H9 (cell line): ENCODE measurements around the gene NKD2. TPM values are rescaled to one million over a fixed set of nuclear protein-coding genes. Genes with fewer than 3 reads are reported as not detected.

Experiments
- DNase-seq: peaks from one replicate; pipeline ENCODE4 v3.0.0-alpha.2; 2017
- H2AFZ ChIP-seq: one replicate; pipeline ENCODE4 v1.6.1; 2013; ENCODE audit warnings: mild to moderate bottlenecking, low read length, control low read depth, moderate library complexity
- H2AK5ac ChIP-seq: 2 replicates; pipeline ENCODE4 v1.6.1; 2013; ENCODE audit warnings: low read length, control low read depth, mixed read lengths; ENCODE audit not compliant: insufficient read length
- H2BK120ac ChIP-seq: one replicate; pipeline ENCODE4 v1.6.1; 2013; ENCODE audit warnings: low read depth, mild to moderate bottlenecking, low read length, control low read depth, inconsistent platforms; ENCODE audit not compliant: poor library complexity, severe bottlenecking
- H2BK12ac ChIP-seq: 2 replicates; pipeline ENCODE4 v1.6.1; 2013; ENCODE audit warnings: low read length, control low read depth, mixed read lengths, low read depth; ENCODE audit not compliant: insufficient read length
- H2BK15ac ChIP-seq: 2 replicates; pipeline ENCODE4 v1.6.1; 2013; ENCODE audit warnings: low read depth, low read length, control low read depth
- H2BK20ac ChIP-seq: one replicate; pipeline ENCODE4 v1.6.1; 2013; ENCODE audit warnings: low read depth, mild to moderate bottlenecking, low read length, control low read depth, inconsistent platforms; ENCODE audit not compliant: poor library complexity, severe bottlenecking
- H2BK5ac ChIP-seq: 2 replicates; pipeline ENCODE4 v1.6.1; 2013; ENCODE audit warnings: low read length, control low read depth, mixed read lengths; ENCODE audit not compliant: insufficient read length
- H3K14ac ChIP-seq: 2 replicates; pipeline ENCODE4 v1.6.1; 2013; ENCODE audit warnings: low read length, control low read depth; ENCODE audit not compliant: insufficient read depth
- H3K18ac ChIP-seq: 2 replicates; pipeline ENCODE4 v1.6.1; 2013; ENCODE audit warnings: low read depth, mild to moderate bottlenecking, mixed read lengths, low read length, control low read depth; ENCODE audit not compliant: insufficient read length
- H3K23ac ChIP-seq: 2 replicates; pipeline ENCODE4 v1.6.1; 2013; ENCODE audit warnings: low read length, control low read depth, mixed read lengths, low read depth; ENCODE audit not compliant: insufficient read length
- H3K23me2 ChIP-seq: 2 replicates; pipeline ENCODE4 v1.6.1; 2013; ENCODE audit warnings: low read depth, mild to moderate bottlenecking, mixed read lengths, low read length, control low read depth; ENCODE audit not compliant: insufficient read length, poor library complexity, severe bottlenecking
- H3K27ac ChIP-seq: 2 replicates; pipeline ENCODE4 v1.5.1; 2013; ENCODE audit warnings: low read length, control low read depth, mixed read lengths, low read depth; ENCODE audit not compliant: insufficient read length
- H3K27me3 ChIP-seq: 2 replicates; pipeline ENCODE4 v1.6.1; 2013; ENCODE audit warnings: low read length, control low read depth, inconsistent platforms; ENCODE audit not compliant: insufficient read depth
- H3K4ac ChIP-seq: 2 replicates; pipeline ENCODE4 v1.6.1; 2013; ENCODE audit warnings: low read depth, mild to moderate bottlenecking, control low read depth, inconsistent platforms, low read length, moderate library complexity
- H3K4me1 ChIP-seq: 2 replicates; pipeline ENCODE4 v1.6.1; 2013; ENCODE audit warnings: low read length, control low read depth, inconsistent platforms; ENCODE audit not compliant: insufficient read depth
- H3K4me2 ChIP-seq: 2 replicates; pipeline ENCODE4 v1.6.1; 2013; ENCODE audit warnings: low read length, control low read depth, mixed read lengths; ENCODE audit not compliant: insufficient read length, insufficient read depth
- H3K56ac ChIP-seq: 2 replicates; pipeline ENCODE4 v1.6.1; 2013; ENCODE audit warnings: low read depth, mild to moderate bottlenecking, mixed read lengths, low read length, control low read depth; ENCODE audit not compliant: insufficient read length
- H3K79me1 ChIP-seq: 2 replicates; pipeline ENCODE4 v1.6.1; 2013; ENCODE audit warnings: low read depth, mild to moderate bottlenecking, moderate library complexity, low read length, control low read depth, inconsistent platforms; ENCODE audit not compliant: insufficient read depth, poor library complexity, severe bottlenecking
- H3K79me2 ChIP-seq: 2 replicates; pipeline ENCODE4 v1.6.1; 2013; ENCODE audit warnings: low read length, control low read depth, inconsistent platforms; ENCODE audit not compliant: insufficient read depth
- H3K9ac ChIP-seq: 2 replicates; pipeline ENCODE4 v1.6.1; 2013; ENCODE audit warnings: low read length, control low read depth, mixed read lengths; ENCODE audit not compliant: insufficient read length; ENCODE audit errors: extremely low read depth
- H3K9me3 ChIP-seq: one replicate; pipeline ENCODE4 v1.6.1; 2013; ENCODE audit warnings: low read depth, low read length, inconsistent platforms; ENCODE audit not compliant: control insufficient read depth
- H3T11ph ChIP-seq: one replicate; pipeline ENCODE4 v1.6.1; 2013; ENCODE audit warnings: mild to moderate bottlenecking, low read length, control low read depth, inconsistent platforms
- H4K20me1 ChIP-seq: one replicate; pipeline ENCODE4 v1.6.1; 2013; ENCODE audit not compliant: control insufficient read depth, insufficient read length, insufficient read depth
- H4K5ac ChIP-seq: 2 replicates; pipeline ENCODE4 v1.6.1; 2013; ENCODE audit warnings: low read depth, mild to moderate bottlenecking, mixed read lengths, low read length, control low read depth; ENCODE audit not compliant: insufficient read length
- H4K8ac ChIP-seq: replicated peaks from 2 replicates; pipeline ENCODE4 v1.6.1; 2013; ENCODE audit warnings: low read length, control low read depth, mixed read lengths, low read depth; ENCODE audit not compliant: insufficient read length
- H4K91ac ChIP-seq: 2 replicates; pipeline ENCODE4 v1.6.1; 2013; ENCODE audit warnings: low read depth, mild to moderate bottlenecking, moderate library complexity, mixed read lengths, low read length, control low read depth; ENCODE audit not compliant: insufficient read length
- H3K27ac Mint-ChIP-seq, 3 experiments: 2 replicates in 2 of 3; 3 replicates in 1 of 3; pipeline ENCODE4 v1.8.0; 2020 to 2021; ENCODE audit warnings: mixed read lengths in 3 of 3, mild to moderate bottlenecking in 1 of 3, moderate library complexity in 1 of 3
- H3K27me3 Mint-ChIP-seq: 2 replicates; pipeline ENCODE4 v1.8.0; 2021; ENCODE audit warnings: low read depth, mild to moderate bottlenecking, moderate library complexity, mixed read lengths
- H3K36me3 Mint-ChIP-seq, 3 experiments: 2 replicates in 2 of 3; 3 replicates in 1 of 3; pipeline ENCODE4 v1.8.0; 2020 to 2021; ENCODE audit warnings: low read depth in 3 of 3, mixed read lengths in 3 of 3; ENCODE audit not compliant: insufficient read depth in 1 of 3
- H3K4me1 Mint-ChIP-seq, 2 experiments: 2 replicates each; pipeline ENCODE4 v1.8.0; 2020; ENCODE audit warnings: mixed read lengths in 2 of 2
- H3K4me3 Mint-ChIP-seq, 2 experiments: 2 replicates in 1 of 2; 3 replicates in 1 of 2; pipeline ENCODE4 v1.8.0; 2020 to 2021; ENCODE audit warnings: mild to moderate bottlenecking in 2 of 2, mixed read lengths in 2 of 2, moderate library complexity in 1 of 2
- H3K9me3 Mint-ChIP-seq, 2 experiments: 2 replicates in 1 of 2; 3 replicates in 1 of 2; pipeline ENCODE4 v1.8.0; 2020; ENCODE audit warnings: mild to moderate bottlenecking in 2 of 2, mixed read lengths in 2 of 2, moderate library complexity in 1 of 2
- WGBS: extraction: QIAGEN DNeasy Blood & Tissue Kit; methylation state at CpG from one replicate; pipeline ENCODE4 v1.1.7; 2013; ENCODE audit warnings: missing lambda C conversion rate, low lambda C conversion rate, mixed read lengths; ENCODE audit not compliant: insufficient read length; ENCODE audit errors: extremely low coverage; 5-methylcytosine and 5-hydroxymethylcytosine counted together
- total RNA-seq: library from RNA; stranded (reverse); gene quantifications from 2 replicates; pipeline ENCODE4 v1.2.1, GENCODE V29; 2021
- TF ChIP-seq, protein P1 (sequence below): fragments of 200-600 bp; sonication (generic); conservative IDR thresholded peaks from 3 replicates; pipeline ENCODE4 v1.8.0; 2021; ENCODE audit warnings: antibody characterized with exemption, mild to moderate bottlenecking

NKD2 gene
- total RNA-seq, 1 experiment from 2014 or later, result 7.3 TPM

DNA sequence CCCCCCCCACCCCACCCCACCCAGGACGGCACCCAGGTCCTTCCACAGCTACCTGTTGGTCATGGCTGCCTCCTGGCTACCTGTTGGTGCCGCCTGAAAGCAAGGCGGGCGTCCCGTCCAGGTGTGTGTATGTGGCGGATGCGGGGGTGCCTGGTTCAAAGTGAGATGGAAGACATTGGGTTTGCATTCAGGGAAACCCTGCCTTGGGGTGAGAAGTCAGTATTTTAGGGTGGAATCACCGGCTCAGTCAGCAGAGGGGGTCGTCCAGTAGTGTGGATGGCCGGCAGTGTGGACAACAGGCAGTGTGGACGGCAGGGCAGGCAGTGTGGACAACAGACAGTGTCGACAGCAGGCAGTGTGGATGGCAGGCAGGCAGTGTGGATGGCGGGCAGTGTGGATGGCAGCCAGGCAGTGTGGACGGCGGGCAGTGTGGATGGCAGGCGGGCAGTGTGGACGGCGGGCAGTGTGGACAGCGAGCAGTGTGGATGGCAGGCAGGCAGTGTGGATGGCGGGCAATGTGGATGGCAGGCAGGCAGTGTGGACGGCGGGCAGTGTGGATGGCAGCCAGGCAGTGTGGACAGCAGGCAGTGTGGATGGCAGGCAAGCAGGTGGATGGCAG is 28.0 kb downstream of the NKD2 start:
- H2AK5ac ChIP-seq, result no peak overlapping the region
- Mint-ChIP-seq H3K36me3 (peaks cover 9 to 23% (median 15%) of the 10 kb centered on the region in 3 experiments), H3K4me1 (peaks cover 6 to 9% of the 10 kb centered on the region in 2 experiments; a peak in 3 of 4 replicates), H3K27me3 (peaks cover 6% of the 10 kb centered on the region; the same call in 1 of the 2 replicates), H3K4me3 (no peak overlapping the region), H3K9me3 (peaks cover 17% of the 10 kb centered on the region in 2 experiments; a peak in 4 of 5 replicates), H3K27ac (peak overlapping the region in 1 of 3 experiments; percentile 2; a peak in 1 of 7 replicates)
- no peak overlapping the region for H2BK15ac ChIP-seq
- H3K9me3 ChIP-seq, result no peaks in the 10 kb centered on the region
- no peak overlapping the region for H3K4ac ChIP-seq
- no peaks in the 10 kb centered on the region for H3K79me2 ChIP-seq
- no peaks in the 10 kb centered on the region for H3K79me1 ChIP-seq
- no peak overlapping the region for H4K5ac ChIP-seq
- no peaks in the 10 kb centered on the region for H4K20me1 ChIP-seq
- H3K27ac ChIP-seq, result no peak overlapping the region
- H3K9ac ChIP-seq, result no peak overlapping the region
- TF ChIP-seq, protein P1, sequence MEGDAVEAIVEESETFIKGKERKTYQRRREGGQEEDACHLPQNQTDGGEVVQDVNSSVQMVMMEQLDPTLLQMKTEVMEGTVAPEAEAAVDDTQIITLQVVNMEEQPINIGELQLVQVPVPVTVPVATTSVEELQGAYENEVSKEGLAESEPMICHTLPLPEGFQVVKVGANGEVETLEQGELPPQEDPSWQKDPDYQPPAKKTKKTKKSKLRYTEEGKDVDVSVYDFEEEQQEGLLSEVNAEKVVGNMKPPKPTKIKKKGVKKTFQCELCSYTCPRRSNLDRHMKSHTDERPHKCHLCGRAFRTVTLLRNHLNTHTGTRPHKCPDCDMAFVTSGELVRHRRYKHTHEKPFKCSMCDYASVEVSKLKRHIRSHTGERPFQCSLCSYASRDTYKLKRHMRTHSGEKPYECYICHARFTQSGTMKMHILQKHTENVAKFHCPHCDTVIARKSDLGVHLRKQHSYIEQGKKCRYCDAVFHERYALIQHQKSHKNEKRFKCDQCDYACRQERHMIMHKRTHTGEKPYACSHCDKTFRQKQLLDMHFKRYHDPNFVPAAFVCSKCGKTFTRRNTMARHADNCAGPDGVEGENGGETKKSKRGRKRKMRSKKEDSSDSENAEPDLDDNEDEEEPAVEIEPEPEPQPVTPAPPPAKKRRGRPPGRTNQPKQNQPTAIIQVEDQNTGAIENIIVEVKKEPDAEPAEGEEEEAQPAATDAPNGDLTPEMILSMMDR, result no peak
- H3K56ac ChIP-seq, result no peak overlapping the region
- H3K4me1 ChIP-seq, result no peaks in the 10 kb centered on the region
- no peak overlapping the region for H3K18ac ChIP-seq
- no CpG with 5 or more reads among the region's 22 CpGs for WGBS
- no peak overlapping the region; the same call in 1 of the 2 replicates for H3K14ac ChIP-seq
- H2BK5ac ChIP-seq, result no peak overlapping the region
- no peak overlapping the region for H3K4me2 ChIP-seq
- no peak overlapping the region for H3K23ac ChIP-seq
- no peak overlapping the region for H4K91ac ChIP-seq
- H4K8ac ChIP-seq, result no peak overlapping the region
- no peak overlapping the region for H3T11ph ChIP-seq
- H3K23me2 ChIP-seq, result no peaks in the 10 kb centered on the region
- no peak overlapping the region for H2BK20ac ChIP-seq
- DNase-seq, result no peak
- no peak overlapping the region for H2AFZ ChIP-seq
- no peak overlapping the region for H2BK12ac ChIP-seq
- no peak overlapping the region for H2BK120ac ChIP-seq
- H3K27me3 ChIP-seq, result no peaks in the 10 kb centered on the region
